BE2C (cell line): Measurements from ENCODE around the gene SLC38A6.

Source experiments
- DNase-seq: peaks from one replicate; pipeline ENCODE4 v3.0.0-alpha.2; 2020
- H3K27me3 ChIP-seq: fragments of 250-450 bp; sonication (Bioruptor Pico); 2 replicates; pipeline ENCODE4 v1.5.1; 2020; ENCODE audit warnings: mild to moderate bottlenecking
- H3K36me3 ChIP-seq: fragments of 250-450 bp; sonication (Bioruptor Pico); 2 replicates; pipeline ENCODE4 v1.5.1; 2020; ENCODE audit warnings: mild to moderate bottlenecking
- H3K4me1 ChIP-seq: fragments of 250-450 bp; sonication (Bioruptor Pico); 2 replicates; pipeline ENCODE4 v1.5.1; 2020
- H3K4me3 ChIP-seq: 2 replicates; pipeline ENCODE4 v1.5.1; 2011; ENCODE audit warnings: low read depth, low read length
- H3K9me3 ChIP-seq: fragments of 250-450 bp; sonication (Bioruptor Pico); 2 replicates; pipeline ENCODE4 v1.5.1; 2020
- TF ChIP-seq, protein P1 (sequence below): IDR thresholded peaks from 2 replicates; pipeline ENCODE4 v1.5.1; 2012; ENCODE audit warnings: mild to moderate bottlenecking, low read depth, low read length

SLC38A6 gene

DNA sequence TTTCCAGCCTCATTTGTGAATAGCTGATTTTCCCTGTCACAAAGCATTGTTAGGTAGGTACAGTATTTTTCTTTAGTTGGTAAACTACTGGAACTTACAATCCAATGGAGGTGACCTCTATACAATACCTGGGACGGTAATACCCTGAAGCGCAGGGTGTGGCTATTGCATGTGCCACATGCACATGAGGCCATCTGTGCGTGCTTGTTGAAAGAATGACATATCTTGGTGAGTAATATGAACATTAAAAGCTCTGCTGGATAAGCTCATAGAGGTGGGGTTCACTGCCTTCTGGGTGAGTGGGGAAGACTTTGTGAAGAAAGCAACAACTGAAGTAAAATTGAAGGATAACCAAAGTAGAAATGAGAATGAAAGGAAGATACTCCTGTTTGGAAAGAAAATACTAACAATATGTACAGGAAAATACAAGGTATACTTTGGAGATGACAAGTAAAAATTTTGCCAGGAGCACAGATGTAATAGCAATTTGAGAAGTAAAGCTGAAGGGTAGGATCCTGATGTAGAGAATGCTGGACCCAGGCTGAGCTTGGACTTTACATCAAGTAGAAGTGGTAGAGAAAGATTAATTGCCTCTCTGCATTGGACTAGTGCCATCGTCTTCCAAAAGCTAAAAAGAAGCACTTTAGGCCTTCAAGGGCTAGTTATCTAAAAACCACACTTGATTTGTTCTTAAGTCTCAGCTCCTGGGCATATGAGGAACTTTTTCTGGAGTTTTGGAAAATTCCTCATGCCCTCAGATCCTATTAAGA, 97.1 kb downstream of the SLC38A6 start:
- Histone ChIP-seq H3K4me3 (no peak overlapping the region), H3K27me3 (no peaks in the 10 kb centered on the region), H3K4me1 (peaks cover 2% of the 10 kb centered on the region), H3K9me3 (no peaks in the 10 kb centered on the region), H3K36me3 (no peaks in the 10 kb centered on the region)
- TF ChIP-seq, protein P1, sequence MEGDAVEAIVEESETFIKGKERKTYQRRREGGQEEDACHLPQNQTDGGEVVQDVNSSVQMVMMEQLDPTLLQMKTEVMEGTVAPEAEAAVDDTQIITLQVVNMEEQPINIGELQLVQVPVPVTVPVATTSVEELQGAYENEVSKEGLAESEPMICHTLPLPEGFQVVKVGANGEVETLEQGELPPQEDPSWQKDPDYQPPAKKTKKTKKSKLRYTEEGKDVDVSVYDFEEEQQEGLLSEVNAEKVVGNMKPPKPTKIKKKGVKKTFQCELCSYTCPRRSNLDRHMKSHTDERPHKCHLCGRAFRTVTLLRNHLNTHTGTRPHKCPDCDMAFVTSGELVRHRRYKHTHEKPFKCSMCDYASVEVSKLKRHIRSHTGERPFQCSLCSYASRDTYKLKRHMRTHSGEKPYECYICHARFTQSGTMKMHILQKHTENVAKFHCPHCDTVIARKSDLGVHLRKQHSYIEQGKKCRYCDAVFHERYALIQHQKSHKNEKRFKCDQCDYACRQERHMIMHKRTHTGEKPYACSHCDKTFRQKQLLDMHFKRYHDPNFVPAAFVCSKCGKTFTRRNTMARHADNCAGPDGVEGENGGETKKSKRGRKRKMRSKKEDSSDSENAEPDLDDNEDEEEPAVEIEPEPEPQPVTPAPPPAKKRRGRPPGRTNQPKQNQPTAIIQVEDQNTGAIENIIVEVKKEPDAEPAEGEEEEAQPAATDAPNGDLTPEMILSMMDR: no peak
- DNase-seq: no peak

DNA sequence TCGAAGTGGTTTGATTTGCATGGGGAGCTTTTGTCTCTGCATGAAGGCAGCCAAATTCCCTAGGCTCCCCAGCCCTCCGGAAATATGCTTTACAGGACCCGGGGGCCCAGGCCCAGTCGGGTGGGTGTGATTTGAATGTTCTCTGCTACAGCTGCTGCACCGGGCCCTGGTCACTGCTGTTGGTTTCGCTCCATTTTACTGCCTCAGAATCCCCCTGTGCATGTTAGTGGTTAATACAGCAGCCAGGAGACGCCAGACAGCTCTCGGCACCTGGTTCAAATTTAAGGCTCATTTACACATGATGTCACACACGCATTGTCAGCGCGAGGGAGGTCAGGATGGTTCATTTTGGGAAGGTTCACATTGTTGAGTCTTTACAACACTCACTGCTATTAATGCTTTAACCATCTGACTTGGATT, 99.6 kb downstream of the SLC38A6 start:
- TF ChIP-seq, protein P1: no peak
- Histone ChIP-seq H3K36me3 (no peaks in the 10 kb centered on the region), H3K27me3 (no peaks in the 10 kb centered on the region), H3K4me1 (peaks cover 10% of the 10 kb centered on the region), H3K4me3 (no peak overlapping the region), H3K9me3 (no peaks in the 10 kb centered on the region)
- no peak for DNase-seq

DNA sequence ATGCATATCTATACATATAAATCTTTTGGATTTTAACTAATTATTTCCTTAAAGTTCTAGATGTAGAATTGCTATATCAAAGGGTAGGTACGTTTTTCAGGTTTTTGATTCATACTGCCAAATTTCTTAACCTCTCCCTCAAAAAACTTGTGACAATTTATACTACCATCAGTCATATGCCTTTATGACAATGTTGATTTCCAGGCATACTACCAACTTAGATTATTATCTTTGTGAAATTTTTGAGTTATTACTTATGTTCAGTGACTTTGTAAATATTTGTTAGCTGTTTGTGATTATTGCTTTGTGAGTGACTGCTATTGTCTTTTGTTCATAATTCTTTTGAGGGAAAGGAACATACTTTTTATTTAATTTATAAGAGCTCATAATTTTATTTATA, 107.0 kb downstream of the SLC38A6 start:
- Histone ChIP-seq H3K4me1 (peaks cover 8% of the 10 kb centered on the region), H3K9me3 (no peaks in the 10 kb centered on the region), H3K27me3 (no peaks in the 10 kb centered on the region), H3K36me3 (no peaks in the 10 kb centered on the region), H3K4me3 (no peak overlapping the region)
- no peak for DNase-seq
- TF ChIP-seq, protein P1: no peak

DNA sequence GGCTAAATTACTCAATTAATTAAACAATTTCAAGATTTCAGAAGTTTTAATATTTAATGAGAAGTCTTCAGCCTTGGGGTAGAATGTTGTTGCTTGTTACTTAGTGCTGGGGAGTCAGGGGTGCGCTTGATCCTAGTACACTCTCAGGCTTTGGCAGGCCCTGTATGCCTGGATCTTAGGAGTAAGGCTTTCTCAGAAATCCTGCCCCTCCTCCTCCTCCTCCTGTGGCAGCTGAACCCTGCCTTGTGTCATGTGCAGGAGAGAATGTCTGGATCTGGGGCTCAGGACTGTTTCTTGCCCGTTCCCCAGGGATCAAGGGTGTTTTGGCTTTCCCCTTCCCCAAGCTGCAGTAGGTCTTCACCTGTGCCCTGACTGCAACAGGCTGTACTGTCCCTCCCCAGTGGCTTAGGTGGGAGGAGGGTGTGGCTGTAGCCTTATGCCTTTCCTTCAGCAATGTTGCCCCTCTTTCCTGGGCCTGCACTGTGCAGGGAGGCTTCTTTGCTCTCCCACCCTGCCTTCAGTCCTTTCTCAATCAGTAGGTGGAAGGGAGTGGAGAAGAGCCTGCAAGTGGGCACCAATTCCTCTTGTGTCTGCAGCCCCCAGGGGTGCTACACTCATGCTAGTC, 108.2 kb downstream of the SLC38A6 start:
- no peak for DNase-seq
- no peaks in the 10 kb centered on the region for H3K36me3 ChIP-seq
- no peak overlapping the region for H3K4me3 ChIP-seq
- H3K9me3 ChIP-seq: no peaks in the 10 kb centered on the region
- no peaks in the 10 kb centered on the region for H3K4me1 ChIP-seq
- TF ChIP-seq, protein P1: no peak
- H3K27me3 ChIP-seq: no peaks in the 10 kb centered on the region

DNA sequence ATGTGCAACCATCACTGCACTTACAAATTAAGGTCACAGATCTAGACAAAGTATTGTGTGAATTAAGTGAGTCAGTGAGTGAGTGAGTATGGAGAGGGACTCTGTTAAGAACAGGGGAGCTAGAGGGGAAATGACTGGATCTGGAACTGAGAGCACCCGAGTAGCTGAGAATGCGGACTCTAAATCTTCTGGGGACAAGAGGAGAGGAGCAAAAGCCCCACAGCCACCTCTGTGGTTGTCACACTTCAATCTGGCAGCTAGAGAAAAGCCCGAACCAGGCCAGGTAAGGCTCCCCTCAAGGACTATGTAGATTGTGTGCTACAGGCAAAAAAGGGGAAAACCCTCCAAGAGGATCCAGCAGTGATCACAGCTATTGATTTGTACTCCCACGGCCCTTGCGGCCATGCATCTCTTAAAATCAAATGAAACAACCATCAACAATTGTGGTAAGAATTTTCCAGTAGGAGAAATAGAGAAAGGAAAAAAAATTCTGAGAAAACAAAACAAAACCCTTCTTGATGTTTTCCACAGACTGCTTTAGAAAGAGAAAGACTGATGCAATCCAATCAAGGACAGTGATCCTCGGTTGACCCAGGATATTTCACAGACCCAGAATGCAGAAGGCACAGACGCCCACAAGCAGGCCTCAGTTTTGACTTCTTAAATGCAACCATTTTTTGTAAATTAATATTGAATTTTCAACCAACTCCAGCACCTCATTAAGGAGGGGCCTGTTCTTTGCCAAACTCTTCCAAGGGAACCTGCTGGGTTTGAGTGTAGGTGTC, 109.6 kb downstream of the SLC38A6 start:
- Histone ChIP-seq H3K4me3 (no peak overlapping the region), H3K27me3 (no peaks in the 10 kb centered on the region), H3K4me1 (no peaks in the 10 kb centered on the region), H3K36me3 (no peaks in the 10 kb centered on the region), H3K9me3 (no peaks in the 10 kb centered on the region)
- TF ChIP-seq, protein P1: no peak
- DNase-seq: no peak
